Lower lobe of right lung (tissue), 2 donors: ENCODE results near the gene DLG5. TPM values are rescaled to one million over a fixed set of nuclear protein-coding genes. Genes with fewer than 3 reads are reported as not detected.

Source experiments
- ATAC-seq, 2 donors: fragments of 200-7000 bp; cut with Tn5 transposase; one replicate each; pipeline ENCODE4 v1.9.1; 2020 to 2022; ENCODE audit warnings: mild to moderate bottlenecking in 2 of 2, moderate library complexity in 2 of 2
- DNase-seq: peaks from one replicate; pipeline ENCODE4 v3.0.0-alpha.2; 2020
- H3K27ac ChIP-seq: fragments of 200-600 bp; one replicate; pipeline ENCODE4 v1.8.0; 2022
- H3K27me3 ChIP-seq: fragments of 200-600 bp; one replicate; pipeline ENCODE4 v1.8.0; 2022; ENCODE audit warnings: low read depth
- H3K36me3 ChIP-seq: fragments of 200-600 bp; one replicate; pipeline ENCODE4 v1.8.0; 2022; ENCODE audit warnings: mild to moderate bottlenecking
- H3K4me1 ChIP-seq: fragments of 200-600 bp; one replicate; pipeline ENCODE4 v1.8.0; 2022
- H3K4me3 ChIP-seq: fragments of 200-600 bp; one replicate; pipeline ENCODE4 v1.8.0; 2022; ENCODE audit warnings: mild to moderate bottlenecking
- H3K9me3 ChIP-seq: fragments of 200-600 bp; one replicate; pipeline ENCODE4 v1.8.0; 2022
- CTCF ChIP-seq: fragments of 200-600 bp; IDR thresholded peaks from one replicate; pipeline ENCODE4 v1.8.0; 2022; ENCODE audit warnings: antibody characterized with exemption, mild to moderate bottlenecking
- intact Hi-C: fragments of 100-400 bp; cut with DNase I; formaldehyde crosslinking; loops from one replicate; pipeline ENCODE4 v1.11.0; 2022
- total RNA-seq: library from RNA; stranded (reverse); fragmentation: NEBNext Ultra II Directional; extraction: Animal tissue kit (Norgen Biotek cat#: 25700); gene quantifications from one replicate; pipeline ENCODE4 v1.2.1, GENCODE V29; 2021
- donor health status: DM: no; HTN: yes; CAD: no; lungs with severe emphysema.

The DLG5 gene
- total RNA-seq, 1 donor from 2014 or later = 18.7 TPM

GRCh38 chr10:77823811-77824542, 102.6 kb downstream of the DLG5 start:
- TF ChIP-seq CTCF = no peak
- Histone ChIP-seq H3K36me3 (peaks cover 57% of the 10 kb centered on the region), H3K4me1 (no peaks in the 10 kb centered on the region), H3K9me3 (no peaks in the 10 kb centered on the region), H3K27ac (no peak overlapping the region), H3K27me3 (no peaks in the 10 kb centered on the region), H3K4me3 (no peak overlapping the region)
- ATAC-seq (no peak), DNase-seq (peak; percentile 23)
- intact Hi-C loops = no loop called here

- Histone ChIP-seq H3K27me3 (no peaks in the 10 kb centered on the region), H3K4me3 (no peak overlapping the region), H3K4me1 (no peaks in the 10 kb centered on the region), H3K27ac (no peak overlapping the region), H3K9me3 (no peaks in the 10 kb centered on the region), H3K36me3 (peaks cover 68% of the 10 kb centered on the region)
- no peak for ATAC-seq
- TF ChIP-seq CTCF = no peak
- peak; percentile 36 for DNase-seq
- intact Hi-C loops = no loop called here
Measured at GRCh38 chr10:77821551-77821950, 105.0 kb downstream of the DLG5 start.

DNA sequence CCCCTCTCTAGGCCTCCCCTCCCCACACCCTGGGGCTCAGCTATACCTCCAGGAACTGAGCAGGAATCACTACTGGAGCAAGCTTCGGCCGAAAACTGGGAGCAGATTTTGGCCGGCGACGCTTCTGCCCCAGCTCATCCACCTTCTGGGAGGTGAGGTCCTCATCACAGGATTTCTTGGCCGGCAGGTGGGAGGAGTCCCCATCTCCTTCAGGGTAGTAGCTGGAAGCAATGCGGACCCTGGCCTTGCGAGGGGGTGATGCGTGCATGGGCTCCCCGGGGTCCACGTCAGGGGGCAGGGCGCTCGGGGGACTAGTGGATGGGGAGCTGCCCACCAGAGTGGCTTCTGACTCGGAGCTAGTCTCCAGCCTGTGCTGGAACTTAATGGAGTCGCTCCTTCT, 105.5 kb downstream of the DLG5 start:
- no peak for ATAC-seq
- no peaks in the 10 kb centered on the region for H3K27me3 ChIP-seq

GRCh38 chr10:77820349-77820748, 106.2 kb downstream of the DLG5 start:
- no peaks in the 10 kb centered on the region for H3K9me3 ChIP-seq
- intact Hi-C loops = no loop called here
- ATAC-seq (no peak), DNase-seq (peak; percentile 8)
- peaks cover 80% of the 10 kb centered on the region for H3K36me3 ChIP-seq
- no peak overlapping the region for H3K27ac ChIP-seq
- no peaks in the 10 kb centered on the region for H3K4me1 ChIP-seq
- no peak overlapping the region for H3K4me3 ChIP-seq
- H3K27me3 ChIP-seq = no peaks in the 10 kb centered on the region
- no peak for TF ChIP-seq CTCF

More for the DNA sequence above, 105.5 kb downstream of the DLG5 start:
- Histone ChIP-seq H3K4me3 (no peak overlapping the region), H3K9me3 (no peaks in the 10 kb centered on the region), H3K27ac (no peak overlapping the region), H3K36me3 (peaks cover 73% of the 10 kb centered on the region), H3K4me1 (no peaks in the 10 kb centered on the region)
- peak; percentile 24 for DNase-seq
- no peak for TF ChIP-seq CTCF
- intact Hi-C loops = no loop called here

- DNase-seq (peak; percentile 35), ATAC-seq (no peak)
- TF ChIP-seq CTCF = no peak
- H3K9me3 ChIP-seq = no peaks in the 10 kb centered on the region
- H3K27ac ChIP-seq = no peak overlapping the region
- no peaks in the 10 kb centered on the region for H3K27me3 ChIP-seq
- H3K36me3 ChIP-seq = peaks cover 84% of the 10 kb centered on the region
- H3K4me3 ChIP-seq = no peak overlapping the region
- H3K4me1 ChIP-seq = no peaks in the 10 kb centered on the region
- intact Hi-C loops = no loop called here
Measured at GRCh38 chr10:77819210-77820112, 107.1 kb downstream of the DLG5 start.
